ENCODE data around the gene PXMP4. TPM values are rescaled to one million over a fixed set of nuclear protein-coding genes. Genes with fewer than 3 reads are reported as not detected.
A peak's percentile ranks its signal among the peaks of the same experiment; 100 is the strongest.

The PXMP4 gene
- total RNA-seq, 1 donor from 2014 or later, result 8.9 TPM

- DNase-seq (ENCODE audit: low spot score), result no peak
- intact Hi-C loops (cut with DNase I), result loop anchor here (2.0 kb wide), 1 partner anchor 59 kb away; the partner anchor contains the start of gene NECAB3
Measured at GRCh38 chr20:33733654-33734576, 13.8 kb upstream of the PXMP4 start.

GRCh38 chr20:33732166-33732970 is 12.3 kb upstream of the PXMP4 start:
- intact Hi-C loops (cut with DNase I), result loop anchor here (2.0 kb wide), 1 partner anchor 58 kb away; the partner anchor contains the start of gene NECAB3
- peak; percentile 94 for DNase-seq (ENCODE audit: low spot score)

- DNase-seq (ENCODE audit: low spot score), result peak; percentile 95
- intact Hi-C loops (cut with DNase I), result loop anchor here (2.0 kb wide), 2 partner anchors 57 to 65 kb away; partner anchors contain the start of genes ACTL10 and NECAB3
Measured at GRCh38 chr20:33731693-33732165, 11.6 kb upstream of the PXMP4 start, which contains the start of gene ZNF341. TSS of gene ZNF341 (plus strand) at chr20:33731996. CDS start at chr20:33732022, 26 bp downstream.

GRCh38 chr20:33730946-33731692 is 11.0 kb upstream of the PXMP4 start:
- DNase-seq (ENCODE audit: low spot score), result no peak
- intact Hi-C loops (cut with DNase I), result loop anchor here (2.0 kb wide), 1 partner anchor 64 kb away; the partner anchor contains the start of gene ACTL10

- intact Hi-C loops (cut with DNase I), result no loop called here
- DNase-seq (ENCODE audit: low spot score), result no peak
Measured at GRCh38 chr20:33729101-33729500, 9.0 kb upstream of the PXMP4 start.

GRCh38 chr20:33728463-33728862 is 8.4 kb upstream of the PXMP4 start:
- intact Hi-C loops (cut with DNase I), result no loop called here

GRCh38 chr20:33727806-33728205 is 7.7 kb upstream of the PXMP4 start:
- DNase-seq (ENCODE audit: low spot score), result no peak
- intact Hi-C loops (cut with DNase I), result no loop called here

More at GRCh38 chr20:33728463-33728862, 8.4 kb upstream of the PXMP4 start:
- no peak for DNase-seq (ENCODE audit: low spot score)

GRCh38 chr20:33727115-33727479 is 7.0 kb upstream of the PXMP4 start:
- intact Hi-C loops (cut with DNase I), result no loop called here
- no peak for DNase-seq (ENCODE audit: low spot score)

GRCh38 chr20:33725607-33726264 is 5.6 kb upstream of the PXMP4 start:
- intact Hi-C loops (cut with DNase I), result no loop called here
- no peak for DNase-seq (ENCODE audit: low spot score)

GRCh38 chr20:33724439-33725094 is 4.5 kb upstream of the PXMP4 start:
- no peak for DNase-seq (ENCODE audit: low spot score)
- intact Hi-C loops (cut with DNase I), result no loop called here

- no peak for DNase-seq (ENCODE audit: low spot score)
- intact Hi-C loops (cut with DNase I), result no loop called here
Measured at GRCh38 chr20:33721391-33722140, 1.5 kb upstream of the PXMP4 start.

GRCh38 chr20:33719277-33719988 is 677 bp downstream of the PXMP4 start:
- intact Hi-C loops (cut with DNase I), result no loop called here
- DNase-seq (ENCODE audit: low spot score), result no peak

- no peak for DNase-seq (ENCODE audit: low spot score)
- intact Hi-C loops (cut with DNase I), result no loop called here
Measured at GRCh38 chr20:33716498-33716897, 3.6 kb downstream of the PXMP4 start.

GRCh38 chr20:33713865-33714367 is 6.2 kb downstream of the PXMP4 start:
- no peak for DNase-seq (ENCODE audit: low spot score)
- intact Hi-C loops (cut with DNase I), result no loop called here

- intact Hi-C loops (cut with DNase I), result no loop called here
- no peak for DNase-seq (ENCODE audit: low spot score)
Measured at GRCh38 chr20:33711446-33711738, 8.7 kb downstream of the PXMP4 start.

GRCh38 chr20:33710681-33711445 is 9.2 kb downstream of the PXMP4 start:
- intact Hi-C loops (cut with DNase I), result no loop called here

More at GRCh38 chr20:33710681-33711445, 9.2 kb downstream of the PXMP4 start:
- no peak for DNase-seq (ENCODE audit: low spot score)
